Body of pancreas (tissue), 4 donors: ENCODE data around the gene WRAP73.

Source experiments
- POLR2A ChIP-seq, 3 donors: fragments of 450-650 bp; IDR thresholded peaks; one replicate each; pipeline ENCODE4 v1.6.1; 2016; ENCODE audit warnings: antibody characterized with exemption in 3 of 3, mild to moderate bottlenecking in 2 of 3
- TF ChIP-seq, protein P1 (sequence below), 7 experiments: fragments of 450-650 bp in 4 of 7; fragments of 200-600 bp in 3 of 7; sonication (generic) in 3 of 7; IDR thresholded peaks; one replicate each; pipeline ENCODE4 v1.5.1; 2016 to 2019; ENCODE audit warnings: antibody characterized with exemption in 7 of 7

DNA sequence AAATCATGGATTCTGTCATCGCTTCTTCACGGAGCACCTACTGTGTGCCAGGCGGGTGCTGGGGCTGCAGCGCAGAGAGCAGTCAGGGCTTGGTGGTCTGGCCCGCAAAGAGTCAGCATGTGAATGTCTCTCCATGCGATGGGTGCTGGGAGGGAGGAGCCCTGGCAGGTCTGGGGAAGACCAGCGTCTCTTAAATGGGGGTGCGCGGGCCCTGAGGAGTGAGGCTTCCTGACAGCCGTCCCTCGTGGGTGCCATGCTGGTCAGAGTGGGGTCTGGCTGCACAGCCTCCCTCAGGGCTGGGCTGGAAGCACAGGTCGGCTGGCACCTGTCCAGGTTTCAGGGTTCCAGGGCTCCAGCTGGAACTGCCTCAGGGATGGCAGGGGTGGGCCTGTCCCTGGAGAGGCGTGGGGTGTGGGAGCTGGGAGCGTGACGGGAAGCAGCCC is 20.9 kb upstream of the WRAP73 start:
- TF ChIP-seq, protein P1, sequence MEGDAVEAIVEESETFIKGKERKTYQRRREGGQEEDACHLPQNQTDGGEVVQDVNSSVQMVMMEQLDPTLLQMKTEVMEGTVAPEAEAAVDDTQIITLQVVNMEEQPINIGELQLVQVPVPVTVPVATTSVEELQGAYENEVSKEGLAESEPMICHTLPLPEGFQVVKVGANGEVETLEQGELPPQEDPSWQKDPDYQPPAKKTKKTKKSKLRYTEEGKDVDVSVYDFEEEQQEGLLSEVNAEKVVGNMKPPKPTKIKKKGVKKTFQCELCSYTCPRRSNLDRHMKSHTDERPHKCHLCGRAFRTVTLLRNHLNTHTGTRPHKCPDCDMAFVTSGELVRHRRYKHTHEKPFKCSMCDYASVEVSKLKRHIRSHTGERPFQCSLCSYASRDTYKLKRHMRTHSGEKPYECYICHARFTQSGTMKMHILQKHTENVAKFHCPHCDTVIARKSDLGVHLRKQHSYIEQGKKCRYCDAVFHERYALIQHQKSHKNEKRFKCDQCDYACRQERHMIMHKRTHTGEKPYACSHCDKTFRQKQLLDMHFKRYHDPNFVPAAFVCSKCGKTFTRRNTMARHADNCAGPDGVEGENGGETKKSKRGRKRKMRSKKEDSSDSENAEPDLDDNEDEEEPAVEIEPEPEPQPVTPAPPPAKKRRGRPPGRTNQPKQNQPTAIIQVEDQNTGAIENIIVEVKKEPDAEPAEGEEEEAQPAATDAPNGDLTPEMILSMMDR (IDR thresholded peaks at IDR 0.05) = no peak
- no peak for TF ChIP-seq POLR2A (IDR thresholded peaks at IDR 0.05)
